Endothelial cell of hepatic sinusoid (primary cell): ENCODE data around the gene SOX18.

ENCODE experiments used
- in situ Hi-C: cut with HindIII; loops from 2 replicates; pipeline ENCODE4 v1.10.0; 2017; ENCODE audit warnings: low sequenced_read_pairs

Gene SOX18

GRCh38 chr20:64080813-64081623, 31.6 kb upstream of the SOX18 start:
- in situ Hi-C loops: no loop called here

DNA sequence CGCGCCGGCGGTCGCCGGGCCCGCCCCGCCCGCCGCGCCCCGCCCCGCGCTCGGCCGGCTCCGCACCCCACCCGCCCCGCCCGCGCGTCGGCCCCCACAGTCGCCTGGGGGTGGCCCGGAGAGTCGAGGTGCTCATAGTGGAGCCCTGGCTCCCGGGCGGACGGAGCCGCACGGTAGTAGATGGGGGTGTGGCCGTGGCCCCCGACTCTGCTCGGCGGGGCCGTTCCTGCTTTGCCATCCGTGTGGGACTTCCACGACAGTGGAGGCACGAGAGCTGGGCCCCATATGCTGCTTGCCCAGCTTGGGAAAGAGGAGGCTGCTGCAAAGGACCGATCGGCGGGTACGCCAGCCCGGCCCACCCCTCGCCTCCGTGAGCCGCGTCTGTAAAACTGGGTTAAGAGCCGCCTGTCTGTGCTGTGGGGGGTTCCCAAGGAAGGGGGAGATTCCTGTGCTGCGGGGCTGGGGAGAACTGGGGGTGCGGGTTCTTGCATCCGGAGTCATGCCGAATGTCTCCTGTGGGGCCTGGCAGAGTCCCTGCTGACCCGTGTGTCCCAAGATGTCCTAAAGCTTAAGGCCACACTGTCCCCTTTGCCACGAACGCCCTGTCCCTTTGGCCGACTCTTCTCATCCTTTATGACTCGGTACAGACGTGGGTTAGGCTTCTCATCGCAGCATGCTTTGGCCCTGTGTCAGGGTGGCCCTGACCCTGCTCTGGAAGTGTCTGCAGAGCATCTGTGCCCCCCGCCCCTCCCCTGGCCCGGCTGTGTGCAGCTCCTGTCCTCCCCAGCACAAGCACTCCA, 30.8 kb upstream of the SOX18 start, which contains the start of gene OPRL1:
Gene OPRL1, plus strand, starts transcription at position 70 of the 800 bp plus-strand sequence. CDS start 12,639 bp downstream, outside the sequence.
- in situ Hi-C loops: no loop called here

DNA sequence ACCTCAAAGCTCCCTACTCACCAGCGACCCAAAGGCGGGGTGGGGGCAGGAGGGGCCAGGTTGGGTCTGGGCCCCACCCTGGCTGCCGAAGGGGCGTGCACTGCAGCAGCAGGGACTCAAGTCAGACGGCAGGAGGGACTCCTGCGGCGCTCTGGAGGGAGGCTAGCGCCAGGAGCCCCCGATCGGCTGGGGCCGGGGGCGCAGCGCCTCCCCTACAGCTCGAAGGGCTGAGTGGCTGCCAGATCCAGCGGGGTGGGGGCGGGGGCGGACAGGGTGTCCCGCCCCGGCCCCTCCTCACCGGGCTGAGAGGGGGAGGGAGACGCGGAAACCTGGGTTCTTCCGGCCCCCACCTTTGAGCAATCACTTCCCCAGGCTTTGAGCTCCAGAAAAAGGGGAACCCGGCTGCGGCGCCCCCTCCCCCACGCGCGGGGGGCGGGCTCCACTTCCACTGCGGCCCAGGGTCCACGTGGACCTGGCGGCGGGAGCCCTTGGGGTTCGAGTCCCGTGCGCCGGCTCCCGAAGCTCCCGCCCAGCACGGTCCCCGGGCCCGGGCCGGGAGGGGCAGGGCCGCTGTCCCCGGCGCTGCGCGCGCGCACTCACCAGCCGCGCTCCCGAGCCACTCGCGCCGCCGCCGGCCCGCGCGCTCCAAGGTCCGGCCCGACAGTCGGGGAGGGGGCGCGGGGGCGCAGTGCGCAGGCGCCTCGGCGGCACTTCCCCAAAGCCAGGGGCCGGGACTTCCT, 30.0 kb upstream of the SOX18 start, which contains the start of gene RGS19:
Gene RGS19, minus strand, starts transcription at position 246 of the 740 bp plus-strand sequence. CDS start 2,632 bp downstream, outside the sequence.
- in situ Hi-C loops: no loop called here

DNA sequence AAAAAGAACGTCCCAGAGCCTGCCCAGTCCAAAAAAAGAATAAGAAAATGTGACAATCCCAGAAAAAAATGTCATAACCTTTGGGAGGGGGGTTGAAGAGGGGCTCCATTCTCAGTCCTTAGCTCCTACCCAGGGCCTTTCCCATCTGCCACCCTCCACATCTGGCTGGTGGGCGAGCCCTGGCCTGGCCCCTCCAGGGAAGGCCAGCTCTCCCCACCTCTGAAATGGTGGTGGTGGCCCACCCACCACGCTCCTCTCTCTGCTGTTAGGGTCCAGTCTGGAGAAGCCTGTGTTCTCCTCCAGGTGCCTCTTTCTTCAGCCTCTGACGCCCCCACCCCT, 29.5 kb upstream of the SOX18 start:
- in situ Hi-C loops: no loop called here

- in situ Hi-C loops: no loop called here
Measured at GRCh38 chr20:64077876-64078551, 28.6 kb upstream of the SOX18 start.

DNA sequence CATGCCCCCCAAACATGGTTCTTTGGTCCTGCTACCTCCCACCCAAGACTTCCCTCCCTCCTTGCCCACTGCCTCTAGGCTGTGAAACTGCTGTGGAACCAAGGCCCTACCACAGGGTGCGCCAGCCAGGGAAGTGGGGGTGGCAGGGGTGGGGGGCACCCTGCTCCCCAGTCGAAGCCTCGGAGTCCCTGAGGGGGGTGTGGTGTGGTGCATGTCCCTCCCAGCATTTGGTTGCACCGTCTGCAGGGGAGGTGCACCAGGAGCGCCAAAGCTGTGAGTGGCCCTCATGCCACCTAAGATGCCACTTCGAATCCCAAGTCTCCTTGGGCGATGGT, 28.1 kb upstream of the SOX18 start:
- in situ Hi-C loops: no loop called here

GRCh38 chr20:64077094-64077493, 27.7 kb upstream of the SOX18 start:
- in situ Hi-C loops: no loop called here

GRCh38 chr20:64076061-64076997, 26.9 kb upstream of the SOX18 start:
- in situ Hi-C loops: no loop called here

DNA sequence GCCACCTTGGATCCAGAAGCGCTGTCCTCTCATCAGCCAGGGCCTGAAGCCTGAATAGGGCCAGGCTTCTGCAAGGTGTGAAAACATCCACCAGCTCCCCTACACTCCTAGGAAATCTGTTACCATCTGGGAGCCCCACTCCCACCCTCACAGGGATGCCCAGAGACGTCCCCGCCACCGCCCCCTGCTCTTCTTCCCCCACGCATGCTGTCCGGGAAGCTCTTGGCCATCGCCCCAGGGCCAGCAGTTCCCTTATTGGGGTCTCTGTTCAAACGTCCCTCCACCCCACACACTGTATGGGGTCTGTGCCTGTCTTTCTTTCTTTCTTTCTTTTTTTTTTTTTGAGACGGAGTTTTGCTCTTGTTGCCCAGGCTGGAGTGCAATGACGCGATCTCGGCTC, 26.1 kb upstream of the SOX18 start:
- in situ Hi-C loops: no loop called here

DNA sequence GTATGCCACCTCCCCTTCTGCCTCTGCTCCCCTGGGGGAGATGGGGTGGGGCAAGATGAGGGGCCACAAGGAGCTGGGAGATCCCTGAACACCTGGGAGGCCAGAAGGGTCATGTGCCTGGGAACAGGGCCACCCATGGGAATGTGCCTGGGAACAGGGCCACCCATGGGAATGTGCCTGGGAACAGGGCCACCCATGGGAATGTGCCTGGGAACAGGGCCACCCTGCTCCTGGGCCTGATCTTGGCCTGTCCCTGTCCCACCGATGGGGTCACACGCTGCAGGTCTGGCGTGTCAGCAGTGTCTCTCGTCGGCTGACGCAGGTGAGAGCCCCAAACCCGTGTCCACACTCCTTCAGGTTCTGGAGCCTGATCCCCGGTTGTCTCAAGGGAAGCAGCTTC, 25.5 kb upstream of the SOX18 start:
- in situ Hi-C loops: no loop called here

- in situ Hi-C loops: no loop called here
Measured at GRCh38 chr20:64074184-64074789, 24.8 kb upstream of the SOX18 start.

DNA sequence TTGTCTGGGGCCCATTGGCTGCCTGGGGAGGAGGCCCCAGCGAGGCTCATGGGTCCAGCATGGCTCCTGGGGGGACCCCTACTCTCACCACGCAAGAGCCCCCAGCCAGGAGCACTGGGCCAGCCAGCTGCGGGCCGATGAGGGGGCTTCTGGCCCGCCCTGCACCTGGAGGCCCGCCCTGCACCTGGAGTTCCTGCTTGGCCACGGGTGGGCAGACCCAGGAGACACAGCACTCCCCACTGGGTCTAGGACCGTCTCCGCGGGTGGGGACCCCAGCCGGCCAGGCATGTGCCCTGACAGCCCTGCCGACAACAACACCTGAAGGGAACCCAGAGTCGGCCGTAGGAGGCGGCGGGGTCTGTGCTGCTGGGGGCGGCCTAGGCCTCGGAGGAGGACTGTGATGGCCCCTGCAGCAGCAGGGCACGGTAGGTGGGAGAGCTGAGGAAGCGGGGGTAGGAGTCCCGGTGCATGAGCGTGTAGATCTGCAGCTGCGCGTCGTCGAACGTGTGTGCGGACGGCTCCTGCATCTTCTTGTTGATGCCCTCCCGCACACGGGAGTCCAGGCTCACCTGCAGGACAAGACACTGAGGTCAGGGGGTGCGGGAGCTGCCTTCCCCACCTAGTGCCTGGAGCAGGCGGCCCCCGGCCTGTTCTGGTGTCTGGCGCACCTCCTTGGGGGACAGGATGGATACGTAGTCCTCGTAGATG, 24.2 kb upstream of the SOX18 start:
- in situ Hi-C loops: no loop called here

DNA sequence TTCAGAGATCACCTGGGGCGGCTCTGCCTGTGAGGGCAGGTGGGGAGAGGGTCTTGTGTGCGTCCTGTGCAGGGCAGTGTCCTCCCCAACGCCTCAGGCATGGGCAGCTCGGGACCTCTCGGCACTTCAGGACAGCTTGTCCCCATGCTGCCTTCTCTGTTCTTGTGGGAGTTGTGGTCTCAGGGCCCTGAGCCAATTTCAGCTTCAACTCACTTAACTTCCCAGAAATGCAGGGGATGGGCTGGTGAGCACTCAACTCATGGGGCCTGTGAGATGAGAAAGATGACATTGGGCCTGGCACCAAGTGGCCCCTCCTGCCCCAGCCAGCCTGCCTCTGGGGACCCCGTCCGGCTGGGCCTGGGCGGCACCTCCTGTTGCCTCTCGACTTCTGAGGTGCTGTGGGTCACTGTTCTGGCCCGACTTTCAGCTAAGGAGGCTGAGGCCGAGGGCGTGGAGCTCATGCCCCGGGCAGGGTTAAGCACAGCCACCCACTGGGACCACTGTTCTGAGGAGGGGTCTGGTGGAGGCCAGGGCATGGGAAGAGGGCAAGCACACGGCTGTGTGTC, 23.1 kb upstream of the SOX18 start:
- in situ Hi-C loops: no loop called here

- in situ Hi-C loops: no loop called here
Measured at GRCh38 chr20:64071341-64072332, 22.2 kb upstream of the SOX18 start.

- in situ Hi-C loops: no loop called here
Measured at GRCh38 chr20:64070244-64070993, 21.0 kb upstream of the SOX18 start.

DNA sequence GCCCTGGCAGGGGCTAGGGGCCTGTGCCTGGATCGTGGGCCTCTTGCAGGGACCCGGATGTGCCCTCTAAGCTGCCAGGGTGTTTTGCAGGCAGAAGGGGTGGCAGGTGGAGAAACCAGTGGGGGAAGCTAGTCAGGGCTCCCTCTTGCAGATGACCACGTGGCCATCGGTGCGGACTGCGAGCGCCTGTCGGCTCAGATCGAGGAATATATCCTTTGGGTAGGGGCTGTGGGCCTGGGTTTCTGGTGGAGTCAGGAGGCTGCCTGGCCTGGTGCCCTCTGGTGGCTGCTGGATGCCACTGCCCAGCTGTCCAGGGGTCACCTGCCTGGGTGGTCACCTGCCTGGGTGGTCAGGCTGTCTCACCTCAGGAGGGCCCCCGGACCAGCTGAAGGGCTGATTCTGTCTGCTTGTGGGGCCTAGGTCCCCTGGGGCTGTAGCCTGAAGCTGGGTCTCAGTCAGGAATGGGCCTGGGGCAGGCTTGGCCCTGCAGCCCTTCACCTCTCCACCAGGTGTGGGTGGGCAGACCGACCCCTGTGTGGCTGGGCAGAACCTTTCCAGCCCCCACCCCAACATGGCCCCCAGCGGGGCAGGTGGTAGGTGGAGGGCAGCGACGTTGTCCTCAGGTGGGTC, 20.3 kb upstream of the SOX18 start:
- in situ Hi-C loops: no loop called here
